GM21390 (cell line): Measurements from ENCODE around the gene LRRC4B.
"Not testable (repeated sequence)": the region's sequence is repeated elsewhere in the genome, so short reads cannot be mapped to it uniquely, and the experiment has no call there.

Source experiments
- ATAC-seq: cut with Tn5 transposase; IDR thresholded peaks from one replicate; pipeline ENCODE4 v1.9.1; 2021; ENCODE audit not compliant: unreplicated experiment

LRRC4B gene

DNA sequence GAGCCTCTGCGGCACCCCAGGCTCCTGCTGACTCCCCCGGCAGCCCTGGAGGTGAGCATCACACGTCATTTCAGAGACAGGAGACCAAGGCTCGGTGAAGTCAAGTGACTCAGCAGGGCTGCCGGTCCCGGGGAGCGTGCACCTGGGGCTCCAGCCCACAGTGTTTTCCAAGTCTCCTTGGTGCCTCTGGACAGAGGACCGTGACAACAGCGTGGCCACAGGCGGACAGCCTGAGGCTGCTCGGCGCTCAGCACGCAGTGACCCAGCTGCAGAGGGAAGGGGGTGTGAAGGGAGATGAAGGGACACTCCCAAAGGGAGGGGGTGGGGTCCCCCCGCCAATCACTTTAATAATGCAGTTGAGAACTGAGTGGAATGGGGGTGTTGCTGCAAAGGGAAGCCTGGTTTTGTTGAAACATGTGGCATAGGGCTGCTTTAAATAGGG is 37.0 kb downstream of the LRRC4B start:
- ATAC-seq = no peak

DNA sequence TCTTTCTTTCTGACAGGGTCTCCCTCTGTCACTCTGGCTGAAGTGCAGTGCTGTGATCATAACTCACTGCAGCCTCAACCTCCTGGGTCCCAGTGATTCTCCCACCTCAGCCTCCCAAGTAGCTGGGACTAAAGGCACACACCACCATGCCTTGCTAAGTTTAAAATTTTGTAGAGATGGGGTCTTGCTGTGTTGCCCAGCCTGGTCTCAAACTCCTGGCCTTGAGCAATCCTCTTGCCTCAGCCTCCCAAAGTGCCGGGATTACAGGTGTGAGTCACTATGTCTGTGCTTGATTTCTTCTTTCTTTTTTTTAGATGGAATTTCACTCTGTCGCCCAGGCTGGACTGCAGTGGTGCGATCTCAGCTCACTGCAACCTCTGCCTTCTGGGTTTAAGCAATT is 40.2 kb downstream of the LRRC4B start:
- ATAC-seq = not testable (repeated sequence)

DNA sequence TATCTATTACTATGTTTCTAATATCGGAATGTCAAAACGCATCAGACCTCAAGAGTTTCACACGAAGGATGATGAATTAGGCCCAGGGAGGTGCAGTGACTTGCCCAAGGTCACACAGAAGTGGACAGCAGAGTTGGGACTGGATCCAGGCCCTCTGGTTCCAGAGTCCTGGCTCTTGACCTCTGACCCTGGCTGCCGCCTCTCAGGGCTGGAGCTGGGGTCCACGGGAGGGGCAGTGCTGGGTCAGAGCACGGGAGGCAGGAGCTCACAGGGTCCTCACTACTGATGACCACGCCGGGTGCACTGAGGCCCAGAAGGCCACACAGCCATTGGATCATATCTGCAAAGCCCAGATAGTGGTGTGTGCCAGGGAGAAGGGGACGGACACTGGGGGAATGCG is 45.4 kb downstream of the LRRC4B start:
- no peak for ATAC-seq

DNA sequence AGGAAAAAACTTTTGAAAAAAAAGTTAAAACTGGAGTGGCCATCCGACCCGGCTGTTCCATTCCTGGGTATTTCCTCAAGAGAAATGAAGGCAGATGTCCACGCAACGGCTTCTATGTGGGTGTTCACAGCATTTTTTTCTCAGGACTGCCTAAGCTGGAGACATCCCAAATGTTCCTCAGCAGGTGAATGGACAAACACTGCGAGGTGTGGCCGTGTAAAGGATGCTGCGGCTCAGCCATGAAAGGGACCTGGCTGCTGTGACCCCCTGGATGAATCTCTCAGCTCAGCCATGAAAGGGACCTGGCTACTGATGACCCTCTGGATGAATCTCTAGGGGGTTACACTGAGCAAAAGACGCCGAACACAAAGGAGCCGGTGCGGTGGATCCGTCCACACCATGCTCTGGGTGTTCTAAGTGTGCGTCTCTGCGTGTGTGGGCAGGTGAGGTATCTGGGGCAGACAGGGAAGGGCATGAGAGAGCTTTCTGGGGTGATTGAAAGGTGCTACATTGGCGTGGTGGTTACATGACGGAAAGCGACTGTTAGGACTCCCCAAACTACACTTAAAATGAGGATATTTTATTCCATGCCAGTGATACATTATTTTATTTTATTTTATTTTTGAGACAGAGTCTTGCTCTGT is 47.3 kb downstream of the LRRC4B start:
- ATAC-seq = no peak

DNA sequence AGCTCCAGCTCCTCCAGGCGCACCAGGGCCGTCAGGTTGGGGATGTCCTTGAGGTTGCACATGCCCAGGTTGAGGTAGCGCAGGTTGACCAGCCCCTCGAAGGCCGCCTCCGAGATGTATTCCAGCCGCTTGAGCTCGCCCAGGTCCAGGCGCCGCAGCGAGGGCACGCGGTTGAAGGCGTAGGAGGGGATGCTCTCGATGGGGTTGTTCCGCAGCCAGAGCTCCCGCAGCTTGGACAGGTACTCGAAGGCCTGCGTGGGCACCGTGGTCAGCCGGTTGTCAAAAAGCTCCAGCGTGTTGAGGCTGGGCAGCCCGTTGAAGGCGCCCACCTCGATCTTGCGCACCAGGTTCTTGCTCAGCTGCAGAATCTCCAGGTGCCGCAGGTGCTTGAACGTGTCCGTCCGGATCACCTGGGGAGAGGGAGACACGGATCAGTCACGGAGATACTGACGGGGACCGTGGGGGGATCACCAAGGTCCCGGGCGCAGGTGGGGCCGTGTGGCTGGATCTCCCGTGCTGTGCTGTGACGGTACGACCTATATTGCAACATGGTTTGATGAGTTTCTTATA is 49.1 kb downstream of the LRRC4B start:
- ATAC-seq = no peak

DNA sequence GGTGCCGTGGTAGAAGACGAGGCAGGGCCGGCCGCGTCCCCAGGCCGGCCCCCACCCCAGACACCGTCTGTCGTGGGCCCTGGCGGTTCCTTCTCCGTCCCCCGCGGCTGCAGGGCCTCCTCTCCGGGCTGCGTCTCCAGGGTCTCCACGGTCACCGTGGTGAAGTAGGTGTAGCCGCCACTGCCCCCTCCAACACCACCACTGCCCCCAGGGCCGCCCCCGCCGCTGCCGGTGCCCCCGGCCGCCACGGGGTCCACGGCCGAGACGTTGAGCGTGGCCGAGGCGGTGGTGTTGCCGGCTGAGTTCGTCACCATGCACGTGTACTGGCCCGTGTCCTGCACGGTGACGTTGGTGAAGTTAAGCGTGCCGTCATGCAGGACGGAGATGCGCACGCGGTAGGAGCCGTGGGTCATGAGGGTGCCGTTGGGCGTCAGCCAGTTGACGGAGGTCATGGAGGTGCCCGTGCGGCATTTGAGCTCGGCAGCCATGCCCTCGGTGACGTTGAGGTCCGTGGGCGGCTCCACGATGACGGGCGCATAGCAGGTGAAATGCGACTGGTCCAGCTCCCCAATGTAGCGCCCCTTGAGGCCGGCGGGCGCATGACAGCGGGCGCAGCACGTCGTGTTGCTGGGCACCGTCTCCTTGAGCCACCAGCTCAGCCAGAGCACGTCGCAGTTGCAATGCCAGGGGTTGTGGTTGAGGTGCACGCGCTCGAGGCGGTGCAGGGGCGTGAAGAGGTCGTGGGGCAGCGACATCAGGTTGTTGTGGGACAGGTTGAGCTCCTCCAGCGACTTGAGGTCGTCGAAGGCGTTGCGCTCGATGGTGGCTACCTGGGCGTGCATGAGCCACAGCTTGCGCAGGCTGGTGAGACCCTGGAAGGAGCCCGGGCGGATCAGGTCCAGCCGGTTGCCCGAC is 49.9 kb downstream of the LRRC4B start:
- no peak for ATAC-seq

DNA sequence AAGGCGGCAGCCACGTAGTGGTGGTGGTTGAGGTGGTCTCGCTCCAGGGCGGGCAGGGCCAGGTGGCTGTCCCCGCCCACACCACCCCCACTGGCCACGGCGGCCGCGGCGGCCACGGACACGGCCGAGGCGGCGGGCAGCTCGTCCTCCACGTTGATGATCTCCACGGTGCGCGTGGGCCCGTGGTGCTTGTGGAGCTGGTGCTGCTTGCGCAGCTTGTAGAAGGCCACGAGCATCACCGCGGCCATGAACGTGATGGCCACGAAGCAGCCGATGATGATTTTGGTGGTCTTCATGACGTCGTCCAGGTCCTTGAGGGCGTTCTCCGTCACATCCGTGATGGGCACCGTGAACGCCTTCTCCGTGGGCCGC is 50.5 kb downstream of the LRRC4B start:
- no peak for ATAC-seq

DNA sequence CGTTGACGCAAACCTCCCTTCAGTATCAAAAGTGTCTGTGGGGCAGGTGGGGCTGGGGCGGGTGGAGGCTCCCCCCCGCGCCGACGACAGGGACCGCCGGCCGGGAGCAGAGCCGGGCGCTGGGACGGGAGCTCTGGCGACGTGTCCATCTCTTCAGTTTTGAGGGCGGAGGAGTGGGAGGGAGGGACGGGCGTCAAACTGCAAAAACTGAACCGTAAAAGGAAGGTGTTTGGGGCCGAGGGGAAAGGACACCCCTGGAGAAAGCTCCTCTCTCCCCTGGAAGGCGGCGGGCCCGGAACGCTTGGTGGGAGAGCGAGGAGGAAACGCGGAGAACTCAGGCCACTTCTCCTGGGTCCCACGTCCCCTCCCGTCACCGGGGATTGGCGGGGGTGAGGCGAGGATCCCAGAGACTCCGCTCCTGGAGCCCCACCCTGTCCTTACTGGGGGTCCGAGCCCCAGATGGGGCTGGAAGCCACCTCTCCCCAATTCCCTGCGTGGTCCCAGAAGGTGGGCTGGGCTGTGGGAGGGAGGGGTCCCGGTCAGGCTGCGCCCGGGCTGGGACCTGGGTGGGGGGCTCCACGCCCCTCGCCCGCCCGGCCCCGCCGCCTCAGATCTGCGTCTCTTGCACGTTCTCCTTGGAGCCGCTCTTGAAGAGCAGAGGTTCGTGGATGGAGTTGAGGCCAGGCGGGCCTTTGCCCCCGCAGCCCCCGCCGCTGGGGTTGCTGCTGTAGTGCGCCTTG is 51.1 kb downstream of the LRRC4B start:
- no peak for ATAC-seq

DNA sequence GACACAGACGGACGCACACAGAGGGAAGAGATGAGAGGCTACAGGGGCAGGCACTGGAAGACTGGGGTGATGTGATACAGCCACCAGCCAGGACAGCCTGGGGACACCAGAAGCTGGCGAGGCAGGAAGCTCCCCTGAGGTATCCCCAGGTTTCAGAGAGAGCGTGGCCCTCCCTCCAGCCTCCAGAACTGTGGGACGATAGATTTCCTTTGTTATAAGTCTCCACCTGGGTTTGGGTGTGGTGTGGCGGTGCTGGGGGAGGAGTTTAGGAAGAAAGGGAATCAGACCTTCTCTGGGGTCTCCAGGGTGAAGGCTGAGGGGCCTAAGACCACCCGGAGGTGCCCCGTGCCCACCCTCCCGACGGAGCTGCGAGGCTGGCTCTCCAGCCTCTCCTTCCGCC is 51.8 kb downstream of the LRRC4B start:
- ATAC-seq = no peak

DNA sequence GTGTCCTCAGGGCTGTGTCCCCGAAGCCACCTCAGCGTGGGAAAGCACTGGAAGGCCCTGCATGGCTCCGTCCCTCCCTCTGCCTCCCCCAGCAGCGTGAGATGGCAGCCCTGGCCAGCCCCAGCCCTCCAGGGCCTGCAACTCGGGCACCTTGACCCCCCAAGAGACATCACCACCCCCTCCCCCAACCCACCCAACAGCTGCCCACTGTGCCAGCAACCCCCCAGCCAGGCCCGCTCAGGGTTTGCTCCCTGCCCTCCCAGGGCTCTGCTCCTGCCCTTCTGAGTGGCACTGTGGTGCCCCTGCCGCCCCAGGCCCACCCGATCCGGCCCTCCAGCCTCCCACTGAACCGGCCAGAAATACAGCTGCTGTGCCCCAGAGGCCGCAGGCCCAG is 53.1 kb downstream of the LRRC4B start:
- no peak for ATAC-seq

DNA sequence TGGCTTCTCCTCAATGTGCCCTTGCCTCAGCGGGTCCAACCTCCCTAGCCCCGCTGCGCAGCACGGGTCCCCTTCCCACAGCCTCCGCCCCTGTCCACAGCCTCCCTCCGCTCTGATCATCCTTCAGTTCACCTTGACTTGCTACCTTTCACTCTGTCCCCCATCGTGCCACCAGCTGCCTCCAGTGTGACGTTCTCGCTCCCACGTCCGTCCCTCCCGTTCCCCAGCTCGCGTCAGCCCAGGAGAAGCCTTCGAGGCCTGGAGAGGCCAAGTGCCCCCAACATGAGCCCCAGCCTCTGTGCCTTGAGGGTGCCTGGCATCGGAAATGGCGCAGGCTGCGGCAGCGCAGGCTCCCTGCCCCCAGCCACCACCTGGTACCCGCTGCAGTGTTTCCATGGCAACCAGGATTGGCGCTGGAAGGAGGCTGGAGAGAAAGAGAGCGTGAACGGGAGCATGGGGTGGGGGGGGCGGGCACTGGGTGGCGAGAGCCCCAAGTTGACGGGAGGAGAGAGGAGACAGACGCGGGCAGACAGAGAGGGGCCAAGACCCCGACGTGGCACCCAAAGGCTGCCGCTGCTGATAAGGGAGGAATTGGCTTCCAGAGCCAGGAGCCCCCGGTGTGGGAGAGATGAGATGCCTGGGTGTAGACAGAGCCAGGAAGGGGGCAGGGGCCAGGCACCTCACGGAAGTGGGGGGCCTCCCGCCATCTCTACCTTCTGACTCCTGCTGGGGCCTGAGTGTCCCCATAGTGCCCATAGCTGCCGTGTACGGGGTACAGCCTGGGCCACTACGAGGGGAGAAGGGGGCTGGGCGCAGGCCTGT is 53.7 kb downstream of the LRRC4B start:
- no peak for ATAC-seq

DNA sequence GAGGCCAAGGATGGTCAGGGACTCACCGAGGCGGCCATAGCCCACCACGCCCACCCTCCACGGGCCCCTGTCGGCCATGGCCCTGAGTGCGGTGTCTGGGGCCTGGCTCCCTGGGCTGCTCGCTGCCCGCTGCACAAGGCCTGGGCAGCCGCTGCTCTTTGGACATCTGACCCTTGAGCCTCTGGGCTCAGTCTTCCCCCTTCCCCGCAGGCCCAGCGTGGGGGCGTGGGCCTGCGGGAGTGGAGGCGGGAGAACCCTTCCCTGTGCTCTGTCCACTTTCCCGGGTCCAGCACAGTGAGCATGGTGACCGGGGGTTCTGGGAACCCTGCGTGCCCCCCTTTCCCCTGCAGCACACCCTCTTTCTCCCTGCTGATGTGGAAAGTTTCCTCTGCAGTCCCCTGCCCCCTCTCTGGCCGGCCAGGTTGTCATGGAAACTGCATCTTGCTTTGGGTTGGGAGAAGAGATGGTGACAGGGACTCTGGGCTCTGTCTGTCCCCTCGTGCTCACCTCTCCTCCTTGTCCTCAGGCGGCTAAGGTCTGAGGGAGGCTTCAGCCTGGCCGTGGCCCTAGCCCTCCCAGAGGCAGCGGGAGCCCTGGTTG is 54.4 kb downstream of the LRRC4B start, which contains the start of gene ASPDH:
Gene ASPDH (minus strand): TSS at position 168 of the 600 bp plus-strand sequence. CDS start 90 bp downstream, at position 78.
- no peak for ATAC-seq

DNA sequence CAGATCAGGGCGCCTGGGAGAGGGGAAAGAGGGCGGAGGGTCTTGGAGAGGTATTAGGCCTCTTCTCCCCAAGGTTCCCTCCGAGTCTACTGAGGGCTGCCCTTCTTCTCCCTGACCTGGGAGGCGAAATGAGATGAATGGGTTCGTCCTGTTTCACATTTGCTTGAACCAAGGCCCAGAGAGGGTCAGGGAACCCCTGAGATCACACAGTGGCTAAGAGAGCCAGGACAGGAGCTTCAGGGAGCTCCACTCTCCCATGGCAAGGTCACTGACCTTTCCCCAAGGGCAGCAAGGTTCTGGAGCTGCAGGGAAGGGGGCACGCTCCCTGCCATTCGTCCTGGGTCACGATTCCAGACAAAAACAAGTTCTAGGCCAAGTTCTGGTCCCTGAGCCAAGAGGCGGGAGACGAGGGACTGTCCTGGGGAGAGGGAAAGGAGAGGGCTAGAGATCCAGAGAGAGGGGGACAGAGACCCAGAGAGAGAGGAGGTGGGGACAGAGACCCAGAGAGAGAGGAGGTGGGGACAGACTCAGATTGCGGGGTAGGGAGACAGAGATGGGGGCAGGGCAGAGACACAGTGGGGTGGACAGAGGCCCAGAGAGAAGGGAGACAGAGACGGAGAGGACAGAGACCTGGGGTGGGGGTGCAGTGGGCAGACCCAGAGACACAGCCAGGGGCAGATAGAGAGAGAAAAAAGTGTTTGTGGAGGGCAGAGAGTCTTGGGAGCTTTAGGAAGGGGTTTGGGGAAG is 55.1 kb downstream of the LRRC4B start:
- no peak for ATAC-seq

DNA sequence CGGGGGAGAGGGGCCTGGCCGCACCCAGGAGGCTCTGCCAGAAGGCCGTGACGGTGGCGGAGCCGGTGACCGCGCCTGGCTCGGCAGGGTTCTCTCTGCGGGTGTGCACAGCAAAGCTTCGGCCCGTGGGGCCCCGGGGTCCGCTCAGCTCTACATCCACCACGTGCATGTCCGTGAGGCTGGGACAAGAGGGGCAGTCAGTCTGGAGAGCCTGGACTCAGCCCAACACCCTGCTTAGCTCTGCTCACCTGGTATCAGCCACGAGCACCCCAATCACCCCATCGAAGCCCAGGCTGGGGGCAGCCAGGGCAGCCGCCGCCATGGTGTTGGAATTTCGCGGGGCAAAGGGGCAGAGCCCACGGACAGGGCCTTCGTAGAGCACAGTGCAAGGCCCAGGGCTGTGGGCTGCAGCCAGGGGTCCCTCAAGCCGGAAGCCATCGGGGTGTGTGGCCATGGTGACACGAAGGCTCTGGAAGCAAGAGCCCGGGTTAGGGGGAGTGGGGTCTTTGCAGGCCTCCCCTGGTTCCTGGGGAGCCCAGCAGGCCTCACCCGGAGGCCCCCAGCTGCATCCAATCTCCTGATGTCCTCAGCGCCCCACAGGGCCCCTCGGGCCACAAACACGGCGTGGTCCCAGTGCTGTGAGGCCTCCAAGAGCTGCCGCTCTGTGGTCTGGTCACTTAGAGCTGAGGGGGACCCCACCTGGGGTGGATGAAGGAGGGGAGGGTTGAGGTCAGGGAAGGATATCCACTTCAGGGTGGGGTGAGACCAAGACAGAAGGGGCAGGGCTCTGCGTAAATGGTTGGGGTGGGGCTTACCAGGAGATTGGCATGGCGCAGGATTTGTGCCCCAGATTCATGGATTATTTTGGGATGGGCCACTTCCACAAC is 55.9 kb downstream of the LRRC4B start:
- ATAC-seq = no peak

DNA sequence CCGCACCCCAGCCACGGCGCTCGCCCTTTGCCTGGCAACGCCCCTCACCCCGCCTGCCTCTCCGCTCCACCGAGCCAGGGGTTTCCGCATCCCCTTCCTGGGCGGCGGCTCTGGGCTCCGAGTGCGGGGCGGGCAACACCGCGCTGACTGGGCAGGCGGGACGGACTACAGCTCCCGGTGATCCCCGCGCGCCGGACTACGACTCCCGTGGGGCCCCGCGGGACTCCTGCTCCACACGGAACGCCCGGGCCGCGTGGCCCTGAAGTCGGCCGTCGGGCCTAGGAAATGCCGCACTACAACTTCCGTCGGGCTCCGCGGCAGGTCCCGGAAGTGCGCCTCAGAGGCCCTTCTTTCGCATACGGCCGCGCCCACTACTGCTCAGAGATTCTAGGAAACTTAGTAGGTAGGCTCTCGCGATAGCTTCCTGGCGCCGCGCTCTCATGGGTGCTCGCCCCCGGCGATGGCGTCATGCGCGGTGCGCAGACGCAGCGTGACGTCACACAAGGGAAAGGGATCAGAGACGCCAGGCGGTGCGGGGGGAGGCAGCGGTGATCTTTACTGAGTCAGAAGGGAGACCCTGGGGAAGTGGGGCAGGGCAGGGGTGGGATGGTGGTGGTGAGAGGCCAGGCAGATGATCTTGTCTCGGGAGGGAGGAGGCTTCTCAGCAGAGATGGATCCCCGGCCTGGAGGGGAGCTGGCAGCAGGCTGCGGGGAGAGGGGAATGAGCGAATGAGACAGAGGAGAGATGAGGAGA is 57.0 kb downstream of the LRRC4B start, which contains the start of gene JOSD2:
Gene JOSD2 (minus strand): TSS at position 123 of the 754 bp plus-strand sequence. CDS start 760 bp downstream, outside the sequence.
- ATAC-seq = peak; percentile 85

DNA sequence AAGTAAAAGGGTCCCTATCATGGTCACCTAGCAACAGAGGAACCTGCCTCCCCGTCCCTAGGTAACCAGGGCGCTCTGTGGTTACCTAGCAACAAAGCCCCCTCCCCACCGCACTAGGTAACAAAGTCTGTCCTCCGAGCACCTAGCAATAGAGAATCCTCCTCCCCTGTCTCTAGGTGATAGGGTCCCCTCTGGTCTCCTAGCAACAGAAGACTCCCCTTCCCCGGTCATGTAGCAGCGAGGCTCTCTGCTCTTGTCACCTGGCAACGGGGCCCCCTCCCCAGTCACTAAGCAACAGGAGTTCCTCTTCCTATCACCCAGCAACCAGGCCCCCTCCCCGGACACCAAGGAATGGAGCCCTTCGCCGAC is 57.6 kb downstream of the LRRC4B start:
- no peak for ATAC-seq

DNA sequence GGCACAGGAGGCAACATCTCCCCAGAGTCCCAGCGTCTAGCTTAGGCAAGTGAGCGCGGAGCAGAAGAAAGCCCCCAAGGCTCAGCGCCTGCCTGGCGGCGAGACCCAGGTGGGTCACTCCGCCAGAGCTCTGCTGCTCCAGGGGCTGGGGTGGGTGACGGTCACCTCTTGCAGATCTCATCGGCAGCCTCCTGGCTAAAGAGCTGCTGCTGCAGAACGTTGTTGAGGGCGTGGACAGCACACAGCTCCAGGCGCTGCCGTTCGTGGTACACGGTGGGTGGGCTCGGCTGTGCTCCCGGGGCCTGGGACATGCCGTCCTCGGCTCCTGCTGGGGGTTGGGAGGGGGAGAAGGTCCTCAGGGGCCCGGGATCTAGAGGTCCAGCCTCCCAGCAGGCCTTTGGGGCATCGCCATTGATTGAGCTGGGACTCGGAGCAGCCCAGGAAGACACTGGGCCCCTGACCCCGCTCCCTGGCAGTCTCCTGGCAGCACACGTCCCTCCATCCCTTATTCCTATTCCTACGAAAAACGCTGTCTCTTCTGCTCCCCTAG is 58.0 kb downstream of the LRRC4B start:
- no peak for ATAC-seq
